Activated CD4-positive, alpha-beta memory T cell treated with anti-CD3 and anti-CD28 coated beads, Interleukin-2, amount 10 ng/mL, durations not matched to agents 7 days and 5 days (primary cell): ENCODE measurements around the gene CD48. TPM values are rescaled to one million over a fixed set of nuclear protein-coding genes. Genes with fewer than 3 reads are reported as not detected.
"Not testable (repeated sequence)": the region's sequence is repeated elsewhere in the genome, so short reads cannot be mapped to it uniquely, and the experiment has no call there.

ENCODE experiments used
- CTCF ChIA-PET: fragments of 350-600 bp; sonication (Branson Sonifier 250); formaldehyde crosslinking; loops from one replicate; lab custom pipeline; 2021; ENCODE audit warnings: antibody characterized with exemption, inconsistent platforms; lab: Charles Lee
- POLR2A ChIA-PET: fragments of 350-600 bp; sonication (Branson Sonifier 250); formaldehyde crosslinking; loops from one replicate; lab custom pipeline; 2021; ENCODE audit warnings: antibody characterized with exemption; lab: Charles Lee
- DNase-seq: peaks from one replicate; pipeline ENCODE4 v3.0.0-alpha.2; 2020
- H3K27ac Mint-ChIP-seq: one replicate; pipeline ENCODE4 v1.8.0; 2021; ENCODE audit warnings: mild to moderate bottlenecking, mixed read lengths
- H3K27me3 Mint-ChIP-seq: one replicate; pipeline ENCODE4 v1.8.0; 2021; ENCODE audit warnings: mixed read lengths
- H3K36me3 Mint-ChIP-seq: one replicate; pipeline ENCODE4 v1.8.0; 2021; ENCODE audit warnings: low read depth, mixed read lengths
- H3K4me1 Mint-ChIP-seq: one replicate; pipeline ENCODE4 v1.8.0; 2021; ENCODE audit warnings: mixed read lengths
- H3K4me3 Mint-ChIP-seq: one replicate; pipeline ENCODE4 v1.8.0; 2021; ENCODE audit warnings: mild to moderate bottlenecking, mixed read lengths
- H3K9me3 Mint-ChIP-seq: one replicate; pipeline ENCODE4 v1.8.0; 2021; ENCODE audit warnings: mixed read lengths
- total RNA-seq, 2 experiments: library from RNA; stranded (reverse); gene quantifications; one replicate each; pipeline ENCODE4 v1.2.3, GENCODE V29; 2021

The CD48 gene
- total RNA-seq, 2 experiments from 2014 or later, result 403 to 404 TPM

- H3K36me3 Mint-ChIP-seq, result peaks cover 12% of the 10 kb centered on the region
- H3K4me1 Mint-ChIP-seq, result peaks cover 62% of the 10 kb centered on the region
- DNase-seq, result no peak
- H3K4me3 Mint-ChIP-seq, result peak overlapping the region; percentile 47
- ChIA-PET CTCF (interaction anchor here (0.8 to 2.7 kb wide), 3 partner anchors 10 to 65 kb away, joined by 3 to 14 read pairs (median 3); no protein-coding TSS in a partner anchor), POLR2A (interaction anchor here (0.8 to 1.3 kb wide), 3 partner anchors 27 to 305 kb away, joined by 3 to 5 read pairs (median 4); partner anchors contain the start of gene USF1)
- H3K9me3 Mint-ChIP-seq, result peaks cover 9% of the 10 kb centered on the region
- peaks cover 2% of the 10 kb centered on the region for H3K27me3 Mint-ChIP-seq
- H3K27ac Mint-ChIP-seq, result no peak overlapping the region
Observed at GRCh38 chr1:160740133-160740688, 28.6 kb upstream of the CD48 start.

- peak; percentile 44 for DNase-seq
- H3K36me3 Mint-ChIP-seq, result peaks cover 19% of the 10 kb centered on the region
- H3K27me3 Mint-ChIP-seq, result peaks cover 2% of the 10 kb centered on the region
- H3K27ac Mint-ChIP-seq, result no peak within 1 kb of the TSS
- H3K4me3 Mint-ChIP-seq, result peak within 1 kb of the TSS; percentile 67
- peaks cover 56% of the 10 kb centered on the region for H3K4me1 Mint-ChIP-seq
- ChIA-PET CTCF (interaction anchor here (0.5 to 2.7 kb wide), 6 partner anchors 10 to 41 kb away, joined by 3 to 14 read pairs (median 4); no protein-coding TSS in a partner anchor), POLR2A (interaction anchor here (1.0 kb wide), 2 partner anchors 42 to 331 kb away, joined by 3 read pairs; partner anchors contain the start of gene ARHGAP30)
- H3K9me3 Mint-ChIP-seq, result peaks cover 18% of the 10 kb centered on the region
Observed at GRCh38 chr1:160739098-160739511, 27.5 kb upstream of the CD48 start, which contains the start of gene SLAMF7. Gene SLAMF7 (plus strand): TSS chr1:160739247. CDS start chr1:160739302, 55 bp downstream.

GRCh38 chr1:160738271-160738670 lies 26.6 kb upstream of the CD48 start:
- Mint-ChIP-seq H3K9me3 (peaks cover 21% of the 10 kb centered on the region), H3K36me3 (peaks cover 28% of the 10 kb centered on the region), H3K4me3 (no peak overlapping the region), H3K27ac (no peak overlapping the region), H3K4me1 (peaks cover 56% of the 10 kb centered on the region), H3K27me3 (peaks cover 2% of the 10 kb centered on the region)
- ChIA-PET CTCF (interaction anchor here (0.9 to 2.7 kb wide), 5 partner anchors 11 to 39 kb away, joined by 3 to 14 read pairs (median 3); no protein-coding TSS in a partner anchor), POLR2A (interaction anchor here (0.6 to 1.0 kb wide), 3 partner anchors 27 to 257 kb away, joined by 3 read pairs; no protein-coding TSS in a partner anchor)
- no peak for DNase-seq

- H3K4me3 Mint-ChIP-seq, result peak overlapping the region; percentile 17
- H3K4me1 Mint-ChIP-seq, result peaks cover 45% of the 10 kb centered on the region
- H3K27ac Mint-ChIP-seq, result peak overlapping the region; percentile 7
- peaks cover 2% of the 10 kb centered on the region for H3K27me3 Mint-ChIP-seq
- POLR2A ChIA-PET, result interaction anchor here (1.8 kb wide), 1 partner anchor 10 kb away, joined by 7 read pairs; no protein-coding TSS in a partner anchor
- peaks cover 28% of the 10 kb centered on the region for H3K9me3 Mint-ChIP-seq
- peaks cover 46% of the 10 kb centered on the region for H3K36me3 Mint-ChIP-seq
- CTCF ChIA-PET, result interaction anchor here (1.2 to 2.2 kb wide), 2 partner anchors 34 to 96 kb away, joined by 3 to 8 read pairs; no protein-coding TSS in a partner anchor
- no peak for DNase-seq
Observed at GRCh38 chr1:160734301-160734700, 22.7 kb upstream of the CD48 start.

- peaks cover 41% of the 10 kb centered on the region for H3K4me1 Mint-ChIP-seq
- peak overlapping the region; percentile 17 for H3K4me3 Mint-ChIP-seq
- no peak for DNase-seq
- POLR2A ChIA-PET, result interaction anchor here (1.8 kb wide), 1 partner anchor 10 kb away, joined by 7 read pairs; no protein-coding TSS in a partner anchor
- H3K9me3 Mint-ChIP-seq, result peaks cover 28% of the 10 kb centered on the region
- CTCF ChIA-PET, result interaction anchor here (1.1 to 2.2 kb wide), 6 partner anchors 9 to 97 kb away, joined by 3 to 8 read pairs (median 4); no protein-coding TSS in a partner anchor
- H3K27ac Mint-ChIP-seq, result peak overlapping the region; percentile 7
- peaks cover 2% of the 10 kb centered on the region for H3K27me3 Mint-ChIP-seq
- peaks cover 46% of the 10 kb centered on the region for H3K36me3 Mint-ChIP-seq
Observed at GRCh38 chr1:160733898-160734297, 22.3 kb upstream of the CD48 start.

- Mint-ChIP-seq H3K4me1 (peaks cover 34% of the 10 kb centered on the region), H3K27ac (no peak overlapping the region)
Observed at GRCh38 chr1:160731990-160732389, 20.4 kb upstream of the CD48 start.

GRCh38 chr1:160731564-160731963 lies 19.9 kb upstream of the CD48 start:
- peaks cover 41% of the 10 kb centered on the region for H3K36me3 Mint-ChIP-seq
- H3K4me3 Mint-ChIP-seq, POLR2A ChIA-PET, H3K27me3 Mint-ChIP-seq, DNase-seq: not testable (repeated sequence)
- H3K27ac Mint-ChIP-seq, result peak overlapping the region; percentile 22
- CTCF ChIA-PET, result interaction anchor here (1.8 kb wide), 1 partner anchor 37 kb away, joined by 7 read pairs; no protein-coding TSS in a partner anchor
- peaks cover 34% of the 10 kb centered on the region for H3K4me1 Mint-ChIP-seq
- H3K9me3 Mint-ChIP-seq, result peaks cover 24% of the 10 kb centered on the region

More at GRCh38 chr1:160731990-160732389, 20.4 kb upstream of the CD48 start:
- DNase-seq, result no peak
- no peak overlapping the region for H3K4me3 Mint-ChIP-seq
- H3K9me3 Mint-ChIP-seq, result peaks cover 26% of the 10 kb centered on the region
- peaks cover 44% of the 10 kb centered on the region for H3K36me3 Mint-ChIP-seq
- ChIA-PET POLR2A (no interaction called here), CTCF (interaction anchor here (1.8 kb wide), 1 partner anchor 37 kb away, joined by 7 read pairs; no protein-coding TSS in a partner anchor)
- peaks cover 2% of the 10 kb centered on the region for H3K27me3 Mint-ChIP-seq

GRCh38 chr1:160727316-160727640 lies 15.7 kb upstream of the CD48 start:
- Mint-ChIP-seq H3K27me3 (no peaks in the 10 kb centered on the region), H3K4me3 (no peak overlapping the region), H3K9me3 (peaks cover 2% of the 10 kb centered on the region), H3K27ac (no peak overlapping the region), H3K36me3 (peaks cover 8% of the 10 kb centered on the region), H3K4me1 (peaks cover 34% of the 10 kb centered on the region)
- DNase-seq, result no peak
- CTCF ChIA-PET, result interaction anchor here (0.5 to 7.4 kb wide), 20 partner anchors 12 to 406 kb away, joined by 3 to 179 read pairs (median 4); partner anchors contain the start of genes DEDD, ITLN2 and SLAMF7
- POLR2A ChIA-PET, result interaction anchor here (1.2 to 5.7 kb wide), 3 partner anchors 14 to 41 kb away, joined by 3 to 56 read pairs (median 5); partner anchors contain the start of gene CD48

- ChIA-PET POLR2A (interaction anchor here (1.2 to 5.7 kb wide), 4 partner anchors 14 to 42 kb away, joined by 3 to 56 read pairs (median 6); partner anchors contain the start of gene CD48), CTCF (interaction anchor here (0.6 to 7.4 kb wide), 21 partner anchors 13 to 566 kb away, joined by 3 to 179 read pairs (median 5); partner anchors contain the start of genes CD48, DEDD, ITLN2 and SLAMF7)
- peaks cover 2% of the 10 kb centered on the region for H3K36me3 Mint-ChIP-seq
- no peak overlapping the region for H3K27ac Mint-ChIP-seq
- H3K27me3 Mint-ChIP-seq, result no peaks in the 10 kb centered on the region
- no peak overlapping the region for H3K4me3 Mint-ChIP-seq
- DNase-seq, result peak; percentile 70
- no peaks in the 10 kb centered on the region for H3K9me3 Mint-ChIP-seq
- H3K4me1 Mint-ChIP-seq, result peaks cover 31% of the 10 kb centered on the region
Observed at GRCh38 chr1:160726498-160727315, 15.1 kb upstream of the CD48 start.

- Mint-ChIP-seq H3K9me3 (no peaks in the 10 kb centered on the region), H3K27ac (no peak overlapping the region), H3K4me3 (no peak overlapping the region), H3K36me3 (no peaks in the 10 kb centered on the region), H3K4me1 (peaks cover 26% of the 10 kb centered on the region), H3K27me3 (no peaks in the 10 kb centered on the region)
- ChIA-PET CTCF (interaction anchor here (1.1 to 7.4 kb wide), 14 partner anchors 13 to 227 kb away, joined by 3 to 179 read pairs (median 26); partner anchors contain the start of genes CD48, ITLN2 and SLAMF7), POLR2A (interaction anchor here (2.0 to 5.7 kb wide), 2 partner anchors 18 to 42 kb away, joined by 7 to 56 read pairs; no protein-coding TSS in a partner anchor)
- DNase-seq, result no peak
Observed at GRCh38 chr1:160726114-160726497, 14.5 kb upstream of the CD48 start.

- Mint-ChIP-seq H3K9me3 (no peaks in the 10 kb centered on the region), H3K27me3 (no peaks in the 10 kb centered on the region), H3K4me3 (no peak overlapping the region), H3K4me1 (peaks cover 30% of the 10 kb centered on the region), H3K36me3 (no peaks in the 10 kb centered on the region), H3K27ac (no peak overlapping the region)
- no peak for DNase-seq
- ChIA-PET CTCF (interaction anchor here (0.7 to 7.4 kb wide), 21 partner anchors 9 to 266 kb away, joined by 3 to 179 read pairs (median 10); partner anchors contain the start of genes CD48, ITLN2 and SLAMF7), POLR2A (interaction anchor here (0.7 to 5.7 kb wide), 8 partner anchors 12 to 301 kb away, joined by 3 to 56 read pairs (median 5); partner anchors contain the start of gene CD48)
Observed at GRCh38 chr1:160724465-160725242, 13.0 kb upstream of the CD48 start.
